Right hindlimb (tissue), 1 donor: ENCODE measurements around the gene INPP5B.
"Not testable (repeated sequence)": the region's sequence is repeated elsewhere in the genome, so short reads cannot be mapped to it uniquely, and the experiment has no call there.

Source experiments
- DNase-seq: peaks from one replicate; pipeline ENCODE4 v3.0.0-alpha.2; 2018

The INPP5B gene

GRCh38 chr1:37947364-37947763 lies 511 bp upstream of the INPP5B start:
- DNase-seq = no peak

- peak; percentile 56 for DNase-seq
Observed at GRCh38 chr1:37945743-37946702, 830 bp downstream of the INPP5B start.

GRCh38 chr1:37945251-37945650 lies 1.6 kb downstream of the INPP5B start:
- no peak for DNase-seq

- DNase-seq = no peak
Observed at GRCh38 chr1:37944816-37945215, 2.0 kb downstream of the INPP5B start.

GRCh38 chr1:37944086-37944763 lies 2.6 kb downstream of the INPP5B start:
- DNase-seq = no peak

GRCh38 chr1:37940299-37940947 lies 6.4 kb downstream of the INPP5B start:
- DNase-seq = no peak

- not testable (repeated sequence) for DNase-seq
Observed at GRCh38 chr1:37936760-37937159, 10.1 kb downstream of the INPP5B start.

- no peak for DNase-seq
Observed at GRCh38 chr1:37932759-37933158, 14.1 kb downstream of the INPP5B start.

GRCh38 chr1:37931361-37932158 lies 15.3 kb downstream of the INPP5B start:
- peak; percentile 98 for DNase-seq

- no peak for DNase-seq
Observed at GRCh38 chr1:37931102-37931360, 15.8 kb downstream of the INPP5B start.

GRCh38 chr1:37930246-37931101 lies 16.4 kb downstream of the INPP5B start:
- no peak for DNase-seq

- DNase-seq = no peak
Observed at GRCh38 chr1:37926038-37926924, 20.6 kb downstream of the INPP5B start.

- no peak for DNase-seq
Observed at GRCh38 chr1:37925316-37925715, 21.5 kb downstream of the INPP5B start.

- no peak for DNase-seq
Observed at GRCh38 chr1:37923551-37923889, 23.3 kb downstream of the INPP5B start.

- DNase-seq = no peak
Observed at GRCh38 chr1:37922767-37923550, 23.9 kb downstream of the INPP5B start.

GRCh38 chr1:37919277-37919676 lies 27.6 kb downstream of the INPP5B start:
- DNase-seq = no peak

GRCh38 chr1:37915476-37916093 lies 31.3 kb downstream of the INPP5B start:
- DNase-seq = no peak

- DNase-seq = no peak
Observed at GRCh38 chr1:37914719-37915475, 32.0 kb downstream of the INPP5B start.

GRCh38 chr1:37911478-37911877 lies 35.4 kb downstream of the INPP5B start:
- not testable (repeated sequence) for DNase-seq
